Fibroblast of lung (primary cell): ENCODE data around the gene ZNF730. TPM values are rescaled to one million over a fixed set of nuclear protein-coding genes. Genes with fewer than 3 reads are reported as not detected.
A peak's percentile ranks its signal among the peaks of the same experiment; 100 is the strongest.
"Not testable (repeated sequence)": the region's sequence is repeated elsewhere in the genome, so short reads cannot be mapped to it uniquely, and the experiment has no call there.

Experiments
- DNase-seq, 2 donors: peaks; one replicate each; pipeline versions ENCODE4 v3.0.0 to v3.0.0-alpha.2; 2010; ENCODE audit warnings: low read depth in 2 of 2
- H2AFZ ChIP-seq: 2 replicates; pipeline ENCODE4 v1.5.1; 2012; ENCODE audit warnings: low read length, control low read depth, inconsistent platforms
- H3K27ac ChIP-seq: 2 replicates; pipeline ENCODE4 v1.5.1; 2011; ENCODE audit warnings: low read length, control low read depth; ENCODE audit not compliant: insufficient read depth
- H3K27me3 ChIP-seq: 2 replicates; pipeline ENCODE4 v1.5.1; 2011; ENCODE audit warnings: mild to moderate bottlenecking, low read length; ENCODE audit not compliant: control insufficient read depth, insufficient read depth
- H3K36me3 ChIP-seq: 2 replicates; pipeline ENCODE4 v1.5.1; 2011; ENCODE audit warnings: low read length; ENCODE audit not compliant: control insufficient read depth, insufficient read depth
- H3K4me1 ChIP-seq: 2 replicates; pipeline ENCODE4 v1.5.1; 2011; ENCODE audit warnings: low read length; ENCODE audit not compliant: control insufficient read depth, insufficient read depth; ENCODE audit errors: extremely low read depth
- H3K4me2 ChIP-seq: 2 replicates; pipeline ENCODE4 v1.5.1; 2011; ENCODE audit warnings: low read length, control low read depth; ENCODE audit not compliant: insufficient read depth; ENCODE audit errors: extremely low read depth
- H3K4me3 ChIP-seq, 4 experiments: fragments of 200-600 bp in 1 of 4; sonication (generic) in 1 of 4; replicated peaks in 1 of 4; 2 replicates each; pipeline ENCODE4 v1.5.1; 2011 to 2016; ENCODE audit warnings: low read length in 4 of 4, low read depth in 3 of 4, mild to moderate bottlenecking in 3 of 4, control low read depth in 2 of 4, inconsistent platforms in 1 of 4, mixed read lengths in 1 of 4; ENCODE audit not compliant: insufficient read depth in 1 of 4; ENCODE audit errors: control extremely low read depth in 1 of 4
- H3K79me2 ChIP-seq: 2 replicates; pipeline ENCODE4 v1.5.1; 2012; ENCODE audit warnings: mild to moderate bottlenecking, low read length, inconsistent platforms; ENCODE audit not compliant: control insufficient read depth, insufficient read depth
- H3K9ac ChIP-seq: 2 replicates; pipeline ENCODE4 v1.5.1; 2011; ENCODE audit warnings: mild to moderate bottlenecking, low read length, control low read depth; ENCODE audit not compliant: insufficient read depth
- H3K9me3 ChIP-seq: 2 replicates; pipeline ENCODE4 v1.5.1; 2012; ENCODE audit warnings: low read depth, low read length; ENCODE audit not compliant: control insufficient read depth, insufficient read depth
- H4K20me1 ChIP-seq: 2 replicates; pipeline ENCODE4 v1.5.1; 2011; ENCODE audit warnings: low read length; ENCODE audit not compliant: control insufficient read depth, insufficient read depth; ENCODE audit errors: extremely low read depth
- CTCF ChIP-seq, 2 donors: IDR thresholded peaks in 1 of 2; conservative IDR thresholded peaks in 1 of 2; 1 replicate in 1 of 2; 2 replicates in 1 of 2; pipeline ENCODE4 v1.5.1; 2011 to 2012; ENCODE audit warnings: low read length in 2 of 2, control low read depth in 1 of 2, inconsistent platforms in 1 of 2, low read depth in 1 of 2, mild to moderate bottlenecking in 1 of 2
- EZH2 ChIP-seq: IDR thresholded peaks from 2 replicates; pipeline ENCODE4 v1.5.1; 2012; ENCODE audit warnings: low read length, control low read depth, mild to moderate bottlenecking; ENCODE audit errors: missing control alignments
- polyA plus RNA-seq, 2 donors: library from polyadenylated mRNA; depleted of rRNA in 1 of 2; stranded (reverse) in 1 of 2; unstranded in 1 of 2; fragments of >200 nt; gene quantifications; 2 replicates each; pipeline ENCODE4 v1.2.1, GENCODE V29; 2011 to 2012; ENCODE audit warnings: missing spikeins in 1 of 2
- total RNA-seq: library from RNA; depleted of rRNA; stranded (reverse); fragments of >200 nt; gene quantifications from 2 replicates; pipeline ENCODE4 v1.2.1, GENCODE V29; 2014

ZNF730 gene
- total and polyA plus RNA-seq, 2 donors (not counting 1 experiment from before 2014, with no cell fraction given) = 0.66 to 1.3 TPM

- no peak for DNase-seq
- no peaks in the 10 kb centered on the region for H3K9me3 ChIP-seq
- no peaks in the 10 kb centered on the region for H4K20me1 ChIP-seq
- H3K4me2 ChIP-seq = no peak overlapping the region
- no peak overlapping the region for H3K27ac ChIP-seq
- no peak overlapping the region for H3K9ac ChIP-seq
- H2AFZ ChIP-seq = no peak overlapping the region
- TF ChIP-seq CTCF (conservative IDR thresholded peaks at IDR 0.05 in 1 of 2, IDR thresholded peaks at IDR 0.05 in 1 of 2; ENCODE audit: low read depth in 1 of 2, low read length in 2 of 2) (no peak), EZH2 (no peak)
- H3K27me3 ChIP-seq = no peaks in the 10 kb centered on the region
- H3K79me2 ChIP-seq = no peaks in the 10 kb centered on the region
- no peak overlapping the region for H3K4me3 ChIP-seq
- H3K36me3 ChIP-seq = no peaks in the 10 kb centered on the region
- H3K4me1 ChIP-seq = no peaks in the 10 kb centered on the region
Measured at GRCh38 chr19:23099966-23100365, 16.9 kb upstream of the ZNF730 start.

- H3K36me3 ChIP-seq = no peaks in the 10 kb centered on the region
- no peak overlapping the region for H3K4me3 ChIP-seq
- peak in 1 of 2 donors; percentile 26 for DNase-seq
- H3K9ac ChIP-seq = no peak overlapping the region
- H2AFZ ChIP-seq = no peak overlapping the region
- H3K4me1 ChIP-seq = no peaks in the 10 kb centered on the region
- no peak overlapping the region for H3K4me2 ChIP-seq
- H3K9me3 ChIP-seq = no peaks in the 10 kb centered on the region
- no peak for TF ChIP-seq EZH2
- TF ChIP-seq CTCF (conservative IDR thresholded peaks at IDR 0.05 in 1 of 2, IDR thresholded peaks at IDR 0.05 in 1 of 2; ENCODE audit: low read depth in 1 of 2, low read length in 2 of 2) = no peak
- H4K20me1 ChIP-seq = no peaks in the 10 kb centered on the region
- no peaks in the 10 kb centered on the region for H3K79me2 ChIP-seq
- no peak overlapping the region for H3K27ac ChIP-seq
- H3K27me3 ChIP-seq = no peaks in the 10 kb centered on the region
Measured at GRCh38 chr19:23101241-23101640, 15.6 kb upstream of the ZNF730 start.

- no peaks in the 10 kb centered on the region for H3K79me2 ChIP-seq
- H3K4me3 ChIP-seq = peak overlapping the region in 1 of 4 experiments; percentile 85
- TF ChIP-seq CTCF (conservative IDR thresholded peaks at IDR 0.05 in 1 of 2, IDR thresholded peaks at IDR 0.05 in 1 of 2; ENCODE audit: low read depth in 1 of 2, low read length in 2 of 2) (no peak), EZH2 (no peak)
Measured at GRCh38 chr19:23118400-23118799, 1.6 kb downstream of the ZNF730 start.

DNA sequence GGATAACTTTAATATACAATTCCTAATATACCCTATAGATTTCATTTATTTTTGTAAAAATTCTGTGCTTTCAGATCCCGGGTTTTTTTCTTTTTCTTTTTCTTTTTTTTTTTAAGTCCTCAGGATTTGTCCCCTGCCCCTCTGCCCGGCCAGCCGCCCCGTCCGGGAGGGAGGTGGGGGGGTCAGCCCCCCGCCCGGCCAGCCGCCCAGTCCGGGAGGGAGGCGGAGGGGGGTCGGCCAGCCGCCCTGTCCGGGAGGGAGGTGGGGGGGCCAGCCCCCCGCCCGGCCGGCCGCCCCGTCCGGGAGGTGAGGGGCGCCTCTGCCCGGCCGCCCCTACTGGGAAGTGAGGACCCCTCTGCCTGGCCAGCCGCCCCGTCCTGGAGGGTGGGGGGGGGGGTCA, 17.4 kb downstream of the ZNF730 start:
- H3K4me3 ChIP-seq, H2AFZ ChIP-seq, H3K79me2 ChIP-seq, H4K20me1 ChIP-seq, H3K4me2 ChIP-seq, H3K9me3 ChIP-seq, DNase-seq, H3K4me1 ChIP-seq, H3K27me3 ChIP-seq, H3K36me3 ChIP-seq, H3K27ac ChIP-seq, H3K9ac ChIP-seq: not testable (repeated sequence)

More at GRCh38 chr19:23118400-23118799, 1.6 kb downstream of the ZNF730 start:
- Histone ChIP-seq H3K4me2 (no peak overlapping the region), H4K20me1 (no peaks in the 10 kb centered on the region), H3K27me3 (no peaks in the 10 kb centered on the region), H2AFZ (peak overlapping the region; percentile 35), H3K27ac (no peak overlapping the region), H3K4me1 (no peaks in the 10 kb centered on the region), H3K9me3 (no peaks in the 10 kb centered on the region), H3K9ac (no peak overlapping the region), H3K36me3 (no peaks in the 10 kb centered on the region)
- no peak for DNase-seq
